GM12864 (cell line): ENCODE measurements around the gene CYP26B1.

Source experiments
- DNase-seq: peaks from one replicate; pipeline ENCODE4 v3.0.0-alpha.2; 2011; ENCODE audit warnings: low read depth
- H3K4me3 ChIP-seq: 2 replicates; pipeline ENCODE4 v1.5.1; 2011; ENCODE audit warnings: mild to moderate bottlenecking, low read depth, low read length, control low read depth
- TF ChIP-seq, protein P1 (sequence below): IDR thresholded peaks from 2 replicates; pipeline ENCODE4 v1.5.1; 2011; ENCODE audit warnings: low read depth, mild to moderate bottlenecking, moderate library complexity, low read length, control low read depth, inconsistent platforms; ENCODE audit errors: missing control alignments

The CYP26B1 gene

DNA sequence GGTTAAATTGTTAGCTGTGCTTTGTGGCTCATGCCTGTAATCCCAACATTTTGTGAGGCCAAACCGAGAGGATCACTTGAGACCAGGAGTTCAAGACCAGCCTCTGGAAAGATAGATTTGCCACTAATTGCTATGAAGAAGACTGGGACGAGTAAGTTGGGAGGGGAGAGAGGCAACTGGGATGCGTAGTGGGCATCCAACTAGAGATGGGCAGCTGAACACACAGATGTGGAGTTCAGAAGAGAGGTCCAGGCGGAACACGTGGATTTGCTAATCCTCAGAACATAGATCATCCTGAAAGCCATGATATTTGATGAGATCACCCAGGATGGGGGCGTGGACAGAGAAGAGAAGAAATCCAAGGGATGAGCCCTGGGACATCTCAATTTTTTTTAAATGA lies 48.7 kb downstream of the CYP26B1 start:
- H3K4me3 ChIP-seq: no peak overlapping the region
- DNase-seq: no peak
- TF ChIP-seq, protein P1, sequence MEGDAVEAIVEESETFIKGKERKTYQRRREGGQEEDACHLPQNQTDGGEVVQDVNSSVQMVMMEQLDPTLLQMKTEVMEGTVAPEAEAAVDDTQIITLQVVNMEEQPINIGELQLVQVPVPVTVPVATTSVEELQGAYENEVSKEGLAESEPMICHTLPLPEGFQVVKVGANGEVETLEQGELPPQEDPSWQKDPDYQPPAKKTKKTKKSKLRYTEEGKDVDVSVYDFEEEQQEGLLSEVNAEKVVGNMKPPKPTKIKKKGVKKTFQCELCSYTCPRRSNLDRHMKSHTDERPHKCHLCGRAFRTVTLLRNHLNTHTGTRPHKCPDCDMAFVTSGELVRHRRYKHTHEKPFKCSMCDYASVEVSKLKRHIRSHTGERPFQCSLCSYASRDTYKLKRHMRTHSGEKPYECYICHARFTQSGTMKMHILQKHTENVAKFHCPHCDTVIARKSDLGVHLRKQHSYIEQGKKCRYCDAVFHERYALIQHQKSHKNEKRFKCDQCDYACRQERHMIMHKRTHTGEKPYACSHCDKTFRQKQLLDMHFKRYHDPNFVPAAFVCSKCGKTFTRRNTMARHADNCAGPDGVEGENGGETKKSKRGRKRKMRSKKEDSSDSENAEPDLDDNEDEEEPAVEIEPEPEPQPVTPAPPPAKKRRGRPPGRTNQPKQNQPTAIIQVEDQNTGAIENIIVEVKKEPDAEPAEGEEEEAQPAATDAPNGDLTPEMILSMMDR: no peak

DNA sequence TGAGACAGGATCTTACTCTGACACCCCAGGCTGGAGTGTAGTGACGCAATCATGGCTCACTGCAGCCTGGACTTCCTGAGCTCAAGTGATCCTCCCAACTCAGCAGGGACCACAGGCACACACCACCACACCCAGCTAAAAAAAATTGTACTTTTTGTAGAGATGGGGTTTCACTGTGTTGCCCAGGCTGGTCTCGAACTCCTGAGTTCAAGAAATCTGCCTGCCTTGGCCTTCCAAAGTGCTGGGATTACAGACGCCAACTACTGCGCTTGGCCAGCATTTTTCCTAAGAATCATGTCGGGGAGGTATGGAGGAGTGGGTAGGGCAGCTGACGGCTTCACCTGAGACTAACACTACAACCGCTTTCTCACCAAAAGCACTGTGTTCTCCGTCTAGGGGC lies 50.4 kb downstream of the CYP26B1 start:
- no peak for DNase-seq
- TF ChIP-seq, protein P1: no peak

DNA sequence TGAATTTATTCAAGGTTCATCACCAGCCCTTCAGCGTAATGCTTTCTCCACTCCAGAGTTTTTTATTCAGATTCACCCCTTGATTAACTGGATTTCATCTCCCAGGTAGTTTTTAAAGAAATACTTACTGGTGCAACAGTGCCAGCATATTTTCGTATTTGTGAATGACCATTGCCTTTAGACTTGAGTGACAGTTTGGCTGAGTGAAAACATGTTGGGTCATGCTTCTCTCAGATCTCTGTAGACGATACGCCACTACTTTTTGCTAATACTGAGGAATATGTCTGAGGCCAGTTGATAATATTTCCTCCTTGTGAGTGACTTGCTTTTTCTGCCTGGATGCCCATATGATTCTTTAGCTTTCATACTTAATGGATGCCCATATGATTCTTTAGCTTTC lies 51.5 kb downstream of the CYP26B1 start:
- TF ChIP-seq, protein P1: no peak
- no peak for DNase-seq
- no peak overlapping the region for H3K4me3 ChIP-seq

More for the DNA sequence above, 50.4 kb downstream of the CYP26B1 start:
- no peak overlapping the region for H3K4me3 ChIP-seq

DNA sequence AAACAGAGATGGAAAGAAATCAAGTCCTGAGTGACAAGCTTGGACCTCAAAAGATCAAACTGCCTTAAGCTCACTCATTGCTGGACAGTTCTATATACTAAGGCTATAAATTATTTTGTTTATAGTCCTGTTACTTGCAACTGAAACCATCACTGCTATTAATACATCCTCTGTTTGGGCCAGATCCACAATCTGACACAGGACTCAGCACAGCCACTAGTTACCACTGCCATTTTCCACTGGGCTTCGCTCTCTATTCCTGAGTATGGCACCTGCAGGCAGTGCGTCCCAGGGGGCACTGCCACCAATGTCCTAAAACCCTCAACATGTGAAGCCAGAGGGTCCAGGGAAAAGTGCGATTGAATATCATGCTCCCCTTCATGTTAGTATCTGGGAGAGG lies 52.3 kb downstream of the CYP26B1 start:
- H3K4me3 ChIP-seq: no peak overlapping the region
- TF ChIP-seq, protein P1: no peak
- DNase-seq: no peak

- H3K4me3 ChIP-seq: no peak overlapping the region
- TF ChIP-seq, protein P1: no peak
- DNase-seq: no peak
Measured at GRCh38 chr2:72094701-72095100, 53.0 kb downstream of the CYP26B1 start.

DNA sequence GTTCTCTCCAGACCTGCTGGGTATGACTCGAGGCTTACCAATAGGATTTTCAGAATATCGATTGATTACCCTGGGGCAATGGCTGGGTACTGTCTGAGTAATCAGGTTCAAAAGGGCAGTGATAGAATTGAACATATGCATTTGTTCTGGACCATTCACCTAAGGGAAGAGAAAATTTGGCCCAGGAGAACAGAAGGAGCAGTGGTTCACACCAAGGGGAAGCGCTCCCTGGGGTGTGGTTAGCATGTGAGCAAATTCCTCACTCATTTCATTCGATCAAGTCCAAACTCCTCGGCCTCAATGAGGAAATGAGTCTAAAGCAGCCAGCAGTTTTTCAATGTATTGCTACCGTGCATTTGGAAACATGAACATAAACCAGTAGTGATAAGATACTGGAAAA lies 55.6 kb downstream of the CYP26B1 start:
- no peak overlapping the region for H3K4me3 ChIP-seq
- TF ChIP-seq, protein P1: no peak
- no peak for DNase-seq

- TF ChIP-seq, protein P1: no peak
- no peak overlapping the region for H3K4me3 ChIP-seq
- no peak for DNase-seq
Measured at GRCh38 chr2:72090781-72091482, 56.7 kb downstream of the CYP26B1 start.
